GM06990 (cell line): ENCODE measurements around the gene ZNF576.
"Not testable (repeated sequence)": the region's sequence is repeated elsewhere in the genome, so short reads cannot be mapped to it uniquely, and the experiment has no call there.

Experiments
- DNase-seq: peaks from one replicate; pipeline ENCODE4 v3.0.0-alpha.2; 2011; ENCODE audit not compliant: insufficient read length; ENCODE audit errors: extremely low read depth
- H3K27me3 ChIP-seq: replicated peaks from 2 replicates; pipeline ENCODE4 v1.6.0; 2011; ENCODE audit warnings: low read length; ENCODE audit not compliant: control insufficient read depth, insufficient read depth
- H3K36me3 ChIP-seq: 2 replicates; pipeline ENCODE4 v1.5.1; 2011; ENCODE audit warnings: low read length; ENCODE audit not compliant: control insufficient read depth, insufficient read depth
- H3K4me3 ChIP-seq: replicated peaks from 2 replicates; pipeline ENCODE4 v1.5.1; 2011; ENCODE audit warnings: low read depth, mild to moderate bottlenecking, control low read depth, low read length
- TF ChIP-seq, protein P1 (sequence below): IDR thresholded peaks from 2 replicates; pipeline ENCODE4 v1.5.1; 2011; ENCODE audit warnings: low read length, control low read depth, mild to moderate bottlenecking, inconsistent platforms; ENCODE audit not compliant: insufficient read depth, poor library complexity, severe bottlenecking

The ZNF576 gene

DNA sequence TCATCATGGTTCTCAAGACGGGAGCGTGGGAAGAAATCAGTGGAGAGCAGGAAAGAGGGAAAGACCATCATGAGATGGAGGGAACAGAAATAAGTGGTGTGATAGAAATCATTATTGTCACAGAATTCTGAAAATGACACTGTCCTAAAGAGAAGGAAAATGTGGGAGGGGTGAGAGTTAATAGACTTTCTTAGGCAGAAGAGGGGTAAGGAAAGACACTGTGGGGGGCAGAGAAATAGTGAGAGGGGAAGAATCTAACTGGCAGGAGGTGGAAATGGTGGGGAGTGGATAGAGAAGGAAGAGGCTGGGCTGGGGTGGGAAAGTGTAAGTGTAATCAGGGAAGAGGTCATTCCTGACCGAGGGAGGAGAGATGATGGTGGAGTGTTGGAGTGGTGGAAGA lies 17.6 kb upstream of the ZNF576 start:
- Histone ChIP-seq H3K27me3 (no peaks in the 10 kb centered on the region), H3K36me3 (no peaks in the 10 kb centered on the region), H3K4me3 (no peak overlapping the region)
- no peak for DNase-seq
- TF ChIP-seq, protein P1, sequence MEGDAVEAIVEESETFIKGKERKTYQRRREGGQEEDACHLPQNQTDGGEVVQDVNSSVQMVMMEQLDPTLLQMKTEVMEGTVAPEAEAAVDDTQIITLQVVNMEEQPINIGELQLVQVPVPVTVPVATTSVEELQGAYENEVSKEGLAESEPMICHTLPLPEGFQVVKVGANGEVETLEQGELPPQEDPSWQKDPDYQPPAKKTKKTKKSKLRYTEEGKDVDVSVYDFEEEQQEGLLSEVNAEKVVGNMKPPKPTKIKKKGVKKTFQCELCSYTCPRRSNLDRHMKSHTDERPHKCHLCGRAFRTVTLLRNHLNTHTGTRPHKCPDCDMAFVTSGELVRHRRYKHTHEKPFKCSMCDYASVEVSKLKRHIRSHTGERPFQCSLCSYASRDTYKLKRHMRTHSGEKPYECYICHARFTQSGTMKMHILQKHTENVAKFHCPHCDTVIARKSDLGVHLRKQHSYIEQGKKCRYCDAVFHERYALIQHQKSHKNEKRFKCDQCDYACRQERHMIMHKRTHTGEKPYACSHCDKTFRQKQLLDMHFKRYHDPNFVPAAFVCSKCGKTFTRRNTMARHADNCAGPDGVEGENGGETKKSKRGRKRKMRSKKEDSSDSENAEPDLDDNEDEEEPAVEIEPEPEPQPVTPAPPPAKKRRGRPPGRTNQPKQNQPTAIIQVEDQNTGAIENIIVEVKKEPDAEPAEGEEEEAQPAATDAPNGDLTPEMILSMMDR: no peak

DNA sequence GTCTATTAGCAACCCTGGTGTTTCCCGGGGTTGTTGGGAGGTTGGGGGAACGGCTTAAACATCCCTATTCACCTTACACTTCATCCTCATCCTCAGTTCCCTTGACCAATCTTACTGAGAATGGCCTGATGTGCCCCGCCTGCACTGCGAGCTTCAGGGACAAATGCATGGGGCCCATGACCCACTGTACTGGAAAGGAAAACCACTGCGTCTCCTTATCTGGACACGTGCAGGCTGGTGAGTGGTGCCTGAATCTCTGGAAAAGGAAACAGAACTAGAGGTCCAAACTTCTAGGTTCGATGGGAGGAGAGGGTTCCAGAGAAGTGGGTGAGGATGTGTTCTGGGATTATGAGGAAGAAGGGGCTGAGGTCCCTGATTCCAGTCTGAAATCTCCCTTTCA lies 14.9 kb upstream of the ZNF576 start:
- Histone ChIP-seq H3K36me3 (peaks cover 2% of the 10 kb centered on the region; the same call in 1 of the 2 replicates), H3K4me3 (no peak overlapping the region), H3K27me3 (no peaks in the 10 kb centered on the region)
- TF ChIP-seq, protein P1: no peak
- no peak for DNase-seq

DNA sequence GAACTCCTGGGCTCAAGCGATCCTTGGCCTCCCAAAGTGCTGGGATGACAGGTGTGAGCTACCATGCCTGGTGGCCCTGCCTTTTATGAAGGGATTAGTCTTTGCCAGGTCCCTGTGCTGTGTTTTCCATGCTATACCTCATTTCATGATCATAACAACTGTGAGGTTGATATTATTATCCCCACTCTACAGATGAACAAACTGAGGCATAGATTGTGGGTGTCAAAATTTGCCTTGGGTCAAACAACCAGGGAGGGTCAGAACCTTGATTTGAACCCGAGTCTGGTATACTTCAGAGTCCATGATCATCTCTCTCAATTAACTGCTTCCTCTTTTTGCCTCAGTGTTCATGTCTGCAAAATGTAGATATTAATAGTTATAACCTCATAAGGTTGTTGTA lies 13.9 kb upstream of the ZNF576 start:
- no peak for DNase-seq
- TF ChIP-seq, protein P1: no peak
- H3K36me3 ChIP-seq: peaks cover 3% of the 10 kb centered on the region; the same call in 1 of the 2 replicates
- no peak overlapping the region for H3K4me3 ChIP-seq
- H3K27me3 ChIP-seq: no peaks in the 10 kb centered on the region

DNA sequence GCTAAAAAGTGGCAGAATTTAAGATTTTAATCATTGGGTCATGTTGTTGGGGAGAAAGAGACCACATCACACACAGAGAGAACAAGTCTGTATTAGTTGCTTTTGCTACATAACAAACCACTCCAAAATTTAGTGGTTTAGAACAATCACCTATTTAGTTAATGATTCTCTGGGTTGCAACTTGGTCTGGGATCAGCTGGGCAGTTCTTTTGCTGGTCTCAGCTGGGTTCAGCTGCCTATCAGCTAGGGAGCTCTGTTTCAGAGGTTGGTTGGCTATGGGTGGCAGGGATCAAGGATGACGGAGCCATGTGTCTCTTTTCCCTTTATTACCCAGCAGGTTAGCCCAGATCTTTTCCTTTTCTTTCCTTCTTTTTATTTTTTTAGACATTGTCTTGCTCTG lies 11.9 kb upstream of the ZNF576 start:
- Histone ChIP-seq H3K4me3 (no peak overlapping the region), H3K27me3 (no peaks in the 10 kb centered on the region), H3K36me3 (peaks cover 3% of the 10 kb centered on the region; the same call in 1 of the 2 replicates)
- no peak for DNase-seq
- TF ChIP-seq, protein P1: no peak

DNA sequence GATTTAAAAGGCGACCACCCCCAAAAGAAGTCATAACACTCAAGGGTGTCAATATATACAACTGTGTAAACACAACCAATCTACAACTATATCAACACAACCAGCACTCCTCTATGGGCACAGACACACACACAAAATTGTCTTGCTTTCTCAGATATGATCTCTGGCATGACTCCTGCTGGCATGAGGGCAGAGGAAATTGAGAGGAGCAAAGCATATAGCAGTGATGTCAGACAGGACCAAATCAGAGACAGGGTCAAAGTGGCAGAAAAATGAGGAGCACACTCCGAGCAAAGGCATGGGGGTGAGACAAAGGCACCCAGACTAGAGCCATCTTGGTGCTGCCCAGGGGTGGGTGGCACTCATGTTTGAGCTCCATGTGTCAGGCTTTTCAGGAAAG lies 10.0 kb upstream of the ZNF576 start:
- no peak for DNase-seq
- TF ChIP-seq, protein P1: no peak
- Histone ChIP-seq H3K4me3 (no peak overlapping the region), H3K27me3 (no peaks in the 10 kb centered on the region), H3K36me3 (peaks cover 8% of the 10 kb centered on the region)

DNA sequence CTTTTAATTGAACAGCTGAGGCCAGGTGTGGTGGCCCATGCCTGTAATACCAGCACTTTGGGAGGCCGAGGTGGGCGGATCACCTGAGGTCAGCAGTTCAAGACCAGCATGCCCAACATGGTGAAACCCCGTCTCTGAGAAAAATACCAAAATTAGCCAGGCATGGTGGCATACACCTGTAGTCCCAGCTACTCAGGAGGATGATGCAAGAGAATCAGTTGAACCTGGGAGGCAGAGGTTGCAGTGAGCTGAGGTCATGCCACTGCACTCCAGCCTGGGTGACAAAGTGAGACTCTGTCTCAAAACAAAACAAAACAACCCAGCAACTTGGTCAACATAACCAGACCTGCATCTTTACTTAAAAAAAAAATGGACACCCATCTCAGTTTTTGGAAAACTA lies 9.4 kb upstream of the ZNF576 start:
- H3K36me3 ChIP-seq, DNase-seq, H3K27me3 ChIP-seq, H3K4me3 ChIP-seq: not testable (repeated sequence)
